GM23338 (cell line): Measurements from ENCODE around the gene LCN12. TPM values are rescaled to one million over a fixed set of nuclear protein-coding genes. Genes with fewer than 3 reads are reported as not detected.

ENCODE experiments used
- ATAC-seq: fragments of 200-7000 bp; cut with Tn5 transposase; 3 replicates; pipeline ENCODE4 v1.9.1; 2020
- DNase-seq: peaks from one replicate; pipeline ENCODE4 v3.0.0-alpha.2; 2015; ENCODE audit warnings: low spot score
- H2AFZ ChIP-seq: fragments of 200-600 bp; sonication (generic); 2 replicates; pipeline ENCODE4 v1.8.0; 2016; ENCODE audit warnings: antibody characterized with exemption, mild to moderate bottlenecking, moderate library complexity
- H3F3A ChIP-seq: fragments of 200-600 bp; sonication (generic); replicated peaks from 2 replicates; pipeline ENCODE4 v1.8.0; 2017; ENCODE audit warnings: antibody characterized with exemption, mixed run types, low read depth
- H3K27ac ChIP-seq: fragments of 200-600 bp; sonication (generic); 2 replicates; pipeline ENCODE4 v1.6.1; 2016; ENCODE audit warnings: low read depth
- H3K27me3 ChIP-seq: fragments of 200-600 bp; sonication (generic); 2 replicates; pipeline ENCODE4 v1.8.0; 2016; ENCODE audit warnings: mild to moderate bottlenecking, mixed run types, moderate library complexity; ENCODE audit not compliant: insufficient read depth
- H3K36me3 ChIP-seq: fragments of 200-600 bp; sonication (generic); 2 replicates; pipeline ENCODE4 v1.8.0; 2016; ENCODE audit warnings: mild to moderate bottlenecking; ENCODE audit not compliant: insufficient read depth
- H3K4me1 ChIP-seq: fragments of 200-600 bp; sonication (generic); 2 replicates; pipeline ENCODE4 v1.8.0; 2016; ENCODE audit warnings: mild to moderate bottlenecking, moderate library complexity; ENCODE audit not compliant: insufficient read depth
- H3K4me2 ChIP-seq: fragments of 200-600 bp; sonication (generic); 2 replicates; pipeline ENCODE4 v1.7.1; 2017; ENCODE audit warnings: mixed run types
- H3K4me3 ChIP-seq: fragments of 200-600 bp; sonication (generic); 2 replicates; pipeline ENCODE4 v1.6.1; 2016; ENCODE audit warnings: mixed run types
- H3K79me2 ChIP-seq: fragments of 200-600 bp; sonication (generic); replicated peaks from 2 replicates; pipeline ENCODE4 v1.8.0; 2017; ENCODE audit warnings: mild to moderate bottlenecking; ENCODE audit not compliant: insufficient read depth
- H3K9me2 ChIP-seq: fragments of 200-600 bp; sonication (generic); 2 replicates; pipeline ENCODE4 v1.8.0; 2017; ENCODE audit not compliant: insufficient read depth
- H4K20me1 ChIP-seq: fragments of 200-600 bp; sonication (generic); replicated peaks from 2 replicates; pipeline ENCODE4 v1.8.0; 2017; ENCODE audit warnings: mild to moderate bottlenecking; ENCODE audit not compliant: insufficient read depth
- H3K27ac Mint-ChIP-seq: 2 replicates; pipeline ENCODE4 v1.8.0; 2020; ENCODE audit warnings: inconsistent platforms, mild to moderate bottlenecking, moderate library complexity, mixed read lengths
- H3K27me3 Mint-ChIP-seq: 3 replicates; pipeline ENCODE4 v1.8.0; 2022; ENCODE audit warnings: low read depth, mild to moderate bottlenecking, moderate library complexity, mixed read lengths, inconsistent platforms; ENCODE audit not compliant: insufficient read depth, poor library complexity
- H3K36me3 Mint-ChIP-seq: 3 replicates; pipeline ENCODE4 v1.8.0; 2021; ENCODE audit warnings: low read depth, mild to moderate bottlenecking, inconsistent platforms, moderate library complexity, mixed read lengths
- H3K4me1 Mint-ChIP-seq: 3 replicates; pipeline ENCODE4 v1.8.0; 2020; ENCODE audit warnings: mild to moderate bottlenecking, inconsistent platforms, mixed read lengths
- H3K4me3 Mint-ChIP-seq: 3 replicates; pipeline ENCODE4 v1.8.0; 2021; ENCODE audit warnings: moderate library complexity, mild to moderate bottlenecking, inconsistent platforms, mixed read lengths
- H3K9me3 Mint-ChIP-seq: 3 replicates; pipeline ENCODE4 v1.8.0; 2020; ENCODE audit warnings: moderate library complexity, mild to moderate bottlenecking, inconsistent platforms, mixed read lengths
- CREB1 ChIP-seq: fragments of 250-450 bp; sonication (Bioruptor Pico); IDR thresholded peaks from 2 replicates; pipeline ENCODE4 v1.5.0; 2020; ENCODE audit warnings: low read depth, mild to moderate bottlenecking, moderate library complexity
- CTCF ChIP-seq, 2 experiments: fragments of 200-600 bp in 1 of 2; sonication (generic) in 1 of 2; conservative IDR thresholded peaks; 2 replicates each; pipeline versions ENCODE4 v1.5.1 to v1.6.1; 2016 to 2017; ENCODE audit warnings: antibody characterized with exemption in 2 of 2, low read depth in 2 of 2, mild to moderate bottlenecking in 2 of 2, moderate library complexity in 1 of 2
- ETS1 ChIP-seq: IDR thresholded peaks from 2 replicates; pipeline ENCODE4 v1.6.1; 2016; ENCODE audit warnings: antibody characterized with exemption
- EZH2 ChIP-seq: fragments of 200-600 bp; sonication (generic); IDR thresholded peaks from one replicate; pipeline ENCODE4 v1.8.0; 2017; ENCODE audit warnings: antibody characterized with exemption, mild to moderate bottlenecking, low read depth; ENCODE audit not compliant: unreplicated experiment
- EZH2phosphoT487 ChIP-seq: fragments of 200-600 bp; sonication (generic); IDR thresholded peaks from one replicate; pipeline ENCODE4 v1.8.1; 2018; ENCODE audit warnings: antibody characterized with exemption; ENCODE audit not compliant: unreplicated experiment
- POLR2AphosphoS5 ChIP-seq: IDR thresholded peaks from 2 replicates; pipeline ENCODE4 v1.6.1; 2016; ENCODE audit warnings: antibody characterized with exemption, low read depth
- STAT1 ChIP-seq: IDR thresholded peaks from one replicate; pipeline ENCODE4 v1.6.1; 2016; ENCODE audit warnings: antibody characterized with exemption; ENCODE audit not compliant: unreplicated experiment
- ZNF331 ChIP-seq: fragments of 250-450 bp; sonication (Bioruptor Pico); IDR thresholded peaks from 2 replicates; pipeline ENCODE4 v1.5.0; 2020; ENCODE audit warnings: low read depth, mild to moderate bottlenecking, moderate library complexity
- polyA plus RNA-seq: library from polyadenylated mRNA; unstranded; fragments of >200 nt; fragmentation: Nextera tagmentation; extraction: Ambion mirVana; gene quantifications from 2 replicates; pipeline ENCODE4 v1.2.1, GENCODE V29; 2016
- total RNA-seq: library from RNA; depleted of rRNA; stranded (reverse); fragments of >200 nt; shearing (Covaris generic); gene quantifications from 2 replicates; pipeline ENCODE4 v1.2.3, GENCODE V29; 2014
- TF ChIP-seq, protein P1 (sequence below): fragments of 250-450 bp; sonication (Bioruptor Pico); IDR thresholded peaks from 2 replicates; pipeline ENCODE4 v1.5.0; 2020; ENCODE audit warnings: mild to moderate bottlenecking, moderate library complexity

LCN12 gene
- total and polyA plus RNA-seq, 2 experiments from 2014 or later, result 0.39 to 0.69 TPM

DNA sequence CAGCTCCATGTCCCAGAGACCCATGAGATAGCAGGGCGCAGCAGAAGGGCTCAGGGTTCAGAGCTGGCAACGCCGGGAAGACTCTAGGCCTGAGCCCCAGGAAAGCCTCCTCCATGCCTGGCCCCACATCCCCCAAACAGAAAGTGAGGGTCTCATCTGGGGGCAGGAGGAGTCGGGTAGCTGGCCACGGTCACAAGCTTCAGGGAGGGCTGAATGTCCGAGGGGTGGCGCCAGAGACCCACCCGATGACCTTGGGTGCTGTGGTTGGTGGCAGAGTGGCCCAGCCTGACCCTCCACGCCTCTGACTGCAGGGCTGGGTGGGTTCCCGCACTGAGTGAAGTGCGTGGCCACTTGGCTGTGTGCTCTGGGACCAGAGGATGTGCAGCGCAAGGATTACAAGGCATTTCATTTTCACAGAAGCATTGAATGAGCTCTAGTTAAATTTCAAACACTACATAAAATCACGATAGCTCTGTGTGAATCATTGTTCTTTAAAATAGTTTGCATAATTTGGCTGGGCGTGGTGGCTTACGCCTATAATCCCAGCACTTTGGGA lies 4.0 kb upstream of the LCN12 start:
- Mint-ChIP-seq H3K4me3 (peak overlapping the region; percentile 54; the same call in 2 of the 3 replicates), H3K36me3 (no peaks in the 10 kb centered on the region), H3K27me3 (peaks cover 9% of the 10 kb centered on the region), H3K27ac (no peak overlapping the region), H3K4me1 (peaks cover 8% of the 10 kb centered on the region), H3K9me3 (no peaks in the 10 kb centered on the region)
- H2AFZ ChIP-seq, result no peak overlapping the region
- H4K20me1 ChIP-seq, result no peaks in the 10 kb centered on the region
- H3K4me2 ChIP-seq, result no peak overlapping the region
- no peaks in the 10 kb centered on the region; the same call in 1 of the 2 replicates for H3F3A ChIP-seq
- TF ChIP-seq EZH2phosphoT487, result no peak
- no peak for TF ChIP-seq STAT1
- peak; percentile 32; the same call in 1 of the 2 replicates for TF ChIP-seq POLR2AphosphoS5
- TF ChIP-seq, protein P1, sequence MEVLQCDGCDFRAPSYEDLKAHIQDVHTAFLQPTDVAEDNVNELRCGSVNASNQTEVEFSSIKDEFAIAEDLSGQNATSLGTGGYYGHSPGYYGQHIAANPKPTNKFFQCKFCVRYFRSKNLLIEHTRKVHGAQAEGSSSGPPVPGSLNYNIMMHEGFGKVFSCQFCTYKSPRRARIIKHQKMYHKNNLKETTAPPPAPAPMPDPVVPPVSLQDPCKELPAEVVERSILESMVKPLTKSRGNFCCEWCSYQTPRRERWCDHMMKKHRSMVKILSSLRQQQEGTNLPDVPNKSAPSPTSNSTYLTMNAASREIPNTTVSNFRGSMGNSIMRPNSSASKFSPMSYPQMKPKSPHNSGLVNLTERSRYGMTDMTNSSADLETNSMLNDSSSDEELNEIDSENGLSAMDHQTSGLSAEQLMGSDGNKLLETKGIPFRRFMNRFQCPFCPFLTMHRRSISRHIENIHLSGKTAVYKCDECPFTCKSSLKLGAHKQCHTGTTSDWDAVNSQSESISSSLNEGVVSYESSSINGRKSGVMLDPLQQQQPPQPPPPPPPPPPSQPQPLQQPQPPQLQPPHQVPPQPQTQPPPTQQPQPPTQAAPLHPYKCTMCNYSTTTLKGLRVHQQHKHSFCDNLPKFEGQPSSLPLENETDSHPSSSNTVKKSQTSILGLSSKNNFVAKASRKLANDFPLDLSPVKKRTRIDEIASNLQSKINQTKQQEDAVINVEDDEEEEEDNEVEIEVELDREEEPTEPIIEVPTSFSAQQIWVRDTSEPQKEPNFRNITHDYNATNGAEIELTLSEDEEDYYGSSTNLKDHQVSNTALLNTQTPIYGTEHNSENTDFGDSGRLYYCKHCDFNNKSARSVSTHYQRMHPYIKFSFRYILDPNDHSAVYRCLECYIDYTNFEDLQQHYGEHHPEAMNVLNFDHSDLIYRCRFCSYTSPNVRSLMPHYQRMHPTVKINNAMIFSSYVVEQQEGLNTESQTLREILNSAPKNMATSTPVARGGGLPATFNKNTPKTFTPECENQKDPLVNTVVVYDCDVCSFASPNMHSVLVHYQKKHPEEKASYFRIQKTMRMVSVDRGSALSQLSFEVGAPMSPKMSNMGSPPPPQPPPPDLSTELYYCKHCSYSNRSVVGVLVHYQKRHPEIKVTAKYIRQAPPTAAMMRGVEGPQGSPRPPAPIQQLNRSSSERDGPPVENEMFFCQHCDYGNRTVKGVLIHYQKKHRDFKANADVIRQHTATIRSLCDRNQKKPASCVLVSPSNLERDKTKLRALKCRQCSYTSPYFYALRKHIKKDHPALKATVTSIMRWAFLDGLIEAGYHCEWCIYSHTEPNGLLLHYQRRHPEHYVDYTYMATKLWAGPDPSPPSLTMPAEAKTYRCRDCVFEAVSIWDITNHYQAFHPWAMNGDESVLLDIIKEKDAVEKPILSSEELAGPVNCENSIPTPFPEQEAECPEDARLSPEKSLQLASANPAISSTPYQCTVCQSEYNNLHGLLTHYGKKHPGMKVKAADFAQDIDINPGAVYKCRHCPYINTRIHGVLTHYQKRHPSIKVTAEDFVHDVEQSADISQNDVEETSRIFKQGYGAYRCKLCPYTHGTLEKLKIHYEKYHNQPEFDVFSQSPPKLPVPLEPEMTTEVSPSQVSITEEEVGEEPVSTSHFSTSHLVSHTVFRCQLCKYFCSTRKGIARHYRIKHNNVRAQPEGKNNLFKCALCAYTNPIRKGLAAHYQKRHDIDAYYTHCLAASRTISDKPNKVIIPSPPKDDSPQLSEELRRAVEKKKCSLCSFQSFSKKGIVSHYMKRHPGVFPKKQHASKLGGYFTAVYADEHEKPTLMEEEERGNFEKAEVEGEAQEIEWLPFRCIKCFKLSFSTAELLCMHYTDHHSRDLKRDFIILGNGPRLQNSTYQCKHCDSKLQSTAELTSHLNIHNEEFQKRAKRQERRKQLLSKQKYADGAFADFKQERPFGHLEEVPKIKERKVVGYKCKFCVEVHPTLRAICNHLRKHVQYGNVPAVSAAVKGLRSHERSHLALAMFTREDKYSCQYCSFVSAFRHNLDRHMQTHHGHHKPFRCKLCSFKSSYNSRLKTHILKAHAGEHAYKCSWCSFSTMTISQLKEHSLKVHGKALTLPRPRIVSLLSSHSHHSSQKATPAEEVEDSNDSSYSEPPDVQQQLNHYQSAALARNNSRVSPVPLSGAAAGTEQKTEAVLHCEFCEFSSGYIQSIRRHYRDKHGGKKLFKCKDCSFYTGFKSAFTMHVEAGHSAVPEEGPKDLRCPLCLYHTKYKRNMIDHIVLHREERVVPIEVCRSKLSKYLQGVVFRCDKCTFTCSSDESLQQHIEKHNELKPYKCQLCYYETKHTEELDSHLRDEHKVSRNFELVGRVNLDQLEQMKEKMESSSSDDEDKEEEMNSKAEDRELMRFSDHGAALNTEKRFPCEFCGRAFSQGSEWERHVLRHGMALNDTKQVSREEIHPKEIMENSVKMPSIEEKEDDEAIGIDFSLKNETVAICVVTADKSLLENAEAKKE, result no peak
- no peak for TF ChIP-seq EZH2
- TF ChIP-seq ZNF331 (CRISPR knock-in tag), result no peak
- no peak for TF ChIP-seq CREB1 (CRISPR knock-in tag)
- peak; percentile 48 to 88 for TF ChIP-seq CTCF (conservative IDR thresholded peaks at IDR 0.05; ENCODE audit: low read depth in 2 of 2)
- TF ChIP-seq ETS1, result no peak
- H3K27ac ChIP-seq, result no peak overlapping the region
- H3K9me2 ChIP-seq, result no peaks in the 10 kb centered on the region
- 0 out of 2 replicates have a peak, but pooled peaks cover 5% of the 10 kb centered on the region for H3K79me2 ChIP-seq
- no peaks in the 10 kb centered on the region for H3K36me3 ChIP-seq
- peak; percentile 75 for DNase-seq
- H3K4me1 ChIP-seq, result peaks cover 9% of the 10 kb centered on the region
- no peak overlapping the region for H3K4me3 ChIP-seq
- no peaks in the 10 kb centered on the region for H3K27me3 ChIP-seq
- ATAC-seq, result peak; percentile 9
